ENCODE measurements around the gene HS3ST5.
"Not testable (repeated sequence)": the region's sequence is repeated elsewhere in the genome, so short reads cannot be mapped to it uniquely, and the experiment has no call there.

Gene HS3ST5

DNA sequence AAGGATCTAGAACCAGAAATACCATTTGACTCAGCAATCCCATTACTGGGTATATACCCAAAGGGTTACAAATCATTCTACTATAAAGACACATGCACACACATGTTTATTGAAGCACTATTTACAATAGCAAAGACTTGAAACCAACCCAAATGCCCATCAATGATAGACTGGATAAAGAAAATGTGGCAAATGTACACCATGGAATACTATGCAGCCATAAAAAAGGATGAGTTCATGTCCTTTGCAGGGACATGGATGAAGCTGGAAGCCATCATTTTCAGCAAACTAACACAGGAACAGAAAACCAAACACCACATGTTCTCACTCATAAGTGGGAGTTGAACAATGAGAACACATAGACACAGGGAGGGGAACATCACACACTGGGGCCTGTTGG, 193.6 kb downstream of the HS3ST5 start:
- not testable (repeated sequence) for DNase-seq; H2BK15ac ChIP-seq (ENCODE audit: low read depth, poor library complexity, severe bottlenecking); H4K91ac ChIP-seq (ENCODE audit: low read length); H3K4me3 ChIP-seq (ENCODE audit: insufficient read depth in 1 of 2, low read depth in 1 of 2, low read length in 2 of 2); H3K14ac ChIP-seq (ENCODE audit: low read length in 2 of 2); H3K27me3 ChIP-seq (ENCODE audit: control insufficient read depth in 1 of 2, insufficient read depth in 1 of 2, low read length in 2 of 2); H3K9ac ChIP-seq (ENCODE audit: low read length); H3K36me3 ChIP-seq (ENCODE audit: control insufficient read depth in 1 of 2, insufficient read depth in 2 of 2, low read depth in 1 of 2, low read length in 2 of 2); H4K8ac ChIP-seq (ENCODE audit: low read length); H3K9me3 ChIP-seq (ENCODE audit: control insufficient read depth, low read length); H2BK5ac ChIP-seq (ENCODE audit: low read depth, low read length, poor library complexity, severe bottlenecking); H3K4me1 ChIP-seq (ENCODE audit: control insufficient read depth, insufficient read depth, low read depth, low read length); H2AK5ac ChIP-seq (ENCODE audit: low read length, severe bottlenecking); H3K79me1 ChIP-seq (replicated peaks; ENCODE audit: low read length, poor library complexity, severe bottlenecking); H2BK120ac ChIP-seq (ENCODE audit: low read depth, low read length); H3K23ac ChIP-seq (ENCODE audit: low read length in 2 of 2); H3K18ac ChIP-seq (ENCODE audit: low read depth in 1 of 2, low read length in 2 of 2); H3K27ac ChIP-seq (ENCODE audit: low read length, poor library complexity, severe bottlenecking); H3K4me2 ChIP-seq (ENCODE audit: low read length, poor library complexity, severe bottlenecking); H2BK12ac ChIP-seq (ENCODE audit: low read length in 2 of 2); H2AFZ ChIP-seq (ENCODE audit: low read depth, low read length); H3K4ac ChIP-seq (ENCODE audit: low read depth in 1 of 2, low read length in 2 of 2)

DNA sequence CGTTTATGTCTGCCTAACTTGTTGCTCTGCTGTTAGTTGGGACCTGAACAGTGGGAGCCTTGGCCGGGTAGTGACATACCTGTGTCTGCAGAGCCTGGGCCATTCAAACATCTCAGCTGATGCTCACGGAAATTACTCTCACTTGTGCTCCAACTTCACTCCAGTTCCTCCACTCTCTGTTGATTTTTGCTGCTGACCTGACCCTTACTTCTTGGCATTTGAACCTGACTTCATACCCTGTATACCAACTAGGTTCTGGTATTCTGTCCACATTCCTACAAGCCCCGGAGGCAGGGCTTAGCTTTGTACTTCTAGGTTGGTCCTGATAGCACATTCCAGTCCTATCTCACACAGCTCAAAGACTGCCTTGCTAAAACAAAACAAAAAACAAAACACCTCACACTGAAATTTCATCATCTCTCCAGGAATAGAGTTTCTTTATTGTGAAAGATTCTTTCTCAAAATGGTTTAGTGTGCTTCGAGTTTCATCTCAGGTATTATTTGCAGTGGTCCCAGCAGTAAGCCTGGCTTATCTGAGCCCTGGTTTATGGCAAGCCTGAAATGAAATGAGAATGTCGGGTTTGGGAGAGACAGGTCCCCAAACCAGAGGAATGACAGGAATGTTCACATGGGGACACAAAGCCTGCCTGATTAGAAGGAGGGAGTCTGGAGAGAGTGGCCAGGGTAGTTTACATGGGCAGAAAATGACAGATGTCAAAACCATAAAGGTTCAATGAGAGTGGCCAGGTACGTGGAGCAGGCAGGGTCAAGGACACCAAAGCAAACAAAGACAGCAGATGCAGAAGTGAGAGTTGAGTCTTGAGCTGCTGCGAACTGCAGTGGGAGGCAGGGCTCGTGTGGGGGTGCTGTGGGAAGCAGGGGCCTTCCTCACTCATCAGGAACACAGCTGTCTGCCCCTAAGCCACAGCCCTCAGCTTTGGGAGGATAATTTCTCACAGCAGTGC, 197.7 kb downstream of the HS3ST5 start:
- Histone ChIP-seq H3K9ac (ENCODE audit: low read length) (no peak overlapping the region), H2AFZ (ENCODE audit: low read depth, low read length) (no peak overlapping the region), H4K8ac (ENCODE audit: low read length) (no peak overlapping the region), H3K4me1 (ENCODE audit: control insufficient read depth, insufficient read depth, low read depth, low read length) (peaks cover 5% of the 10 kb centered on the region), H3K23ac (ENCODE audit: low read length in 2 of 2) (no peak overlapping the region), H3K79me1 (replicated peaks; ENCODE audit: low read length, poor library complexity, severe bottlenecking) (no peaks in the 10 kb centered on the region), H3K36me3 (ENCODE audit: control insufficient read depth in 1 of 2, insufficient read depth in 2 of 2, low read depth in 1 of 2, low read length in 2 of 2) (no peaks in the 10 kb centered on the region), H2BK120ac (ENCODE audit: low read depth, low read length) (no peak overlapping the region), H4K91ac (ENCODE audit: low read length) (no peak overlapping the region), H3K27ac (ENCODE audit: low read length, poor library complexity, severe bottlenecking) (no peak overlapping the region), H3K27me3 (ENCODE audit: control insufficient read depth in 1 of 2, insufficient read depth in 1 of 2, low read length in 2 of 2) (no peaks in the 10 kb centered on the region), H3K4ac (ENCODE audit: low read depth in 1 of 2, low read length in 2 of 2) (no peak overlapping the region), H3K4me2 (ENCODE audit: low read length, poor library complexity, severe bottlenecking) (no peak overlapping the region), H3K14ac (ENCODE audit: low read length in 2 of 2) (no peak overlapping the region), H2BK5ac (ENCODE audit: low read depth, low read length, poor library complexity, severe bottlenecking) (no peak overlapping the region), H3K9me3 (ENCODE audit: control insufficient read depth, low read length) (peaks cover 7% of the 10 kb centered on the region), H2BK15ac (ENCODE audit: low read depth, poor library complexity, severe bottlenecking) (no peak overlapping the region), H2BK12ac (ENCODE audit: low read length in 2 of 2) (no peak overlapping the region), H2AK5ac (ENCODE audit: low read length, severe bottlenecking) (no peak overlapping the region), H3K18ac (ENCODE audit: low read depth in 1 of 2, low read length in 2 of 2) (no peak overlapping the region), H3K4me3 (ENCODE audit: insufficient read depth in 1 of 2, low read depth in 1 of 2, low read length in 2 of 2) (no peak overlapping the region)
- 62% methylated on average over 9 of the region's 9 CpGs for WGBS
- DNase-seq, result no peak

DNA sequence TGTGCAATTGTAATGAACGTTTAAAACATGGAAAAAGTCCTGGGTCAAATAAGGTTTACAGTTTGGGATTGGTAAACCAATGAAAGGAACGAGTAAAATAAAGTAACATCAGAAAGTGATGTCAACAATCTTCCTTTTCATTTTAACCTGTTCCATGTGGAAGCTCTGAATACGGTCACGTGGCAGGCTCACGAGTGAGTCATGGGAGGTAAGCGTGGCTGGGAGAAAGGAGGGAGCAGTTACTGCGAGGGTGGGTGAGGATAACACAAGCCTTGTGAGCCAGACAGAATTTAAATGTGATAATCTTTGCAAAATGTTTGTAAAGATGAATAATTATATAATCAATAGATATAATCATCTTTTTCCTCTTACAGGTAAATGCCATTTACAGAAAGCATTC, 200.6 kb downstream of the HS3ST5 start:
- Histone ChIP-seq H3K27ac (ENCODE audit: low read length, poor library complexity, severe bottlenecking) (no peak overlapping the region), H2BK15ac (ENCODE audit: low read depth, poor library complexity, severe bottlenecking) (no peak overlapping the region), H3K4me1 (ENCODE audit: control insufficient read depth, insufficient read depth, low read depth, low read length) (peaks cover 5% of the 10 kb centered on the region), H2BK5ac (ENCODE audit: low read depth, low read length, poor library complexity, severe bottlenecking) (no peak overlapping the region), H3K27me3 (ENCODE audit: control insufficient read depth in 1 of 2, insufficient read depth in 1 of 2, low read length in 2 of 2) (peaks cover 0 to 7% of the 10 kb centered on the region in 2 experiments), H3K4ac (ENCODE audit: low read depth in 1 of 2, low read length in 2 of 2) (no peak overlapping the region), H3K23ac (ENCODE audit: low read length in 2 of 2) (no peak overlapping the region), H3K4me2 (ENCODE audit: low read length, poor library complexity, severe bottlenecking) (no peak overlapping the region), H2AFZ (ENCODE audit: low read depth, low read length) (no peak overlapping the region), H3K79me1 (replicated peaks; ENCODE audit: low read length, poor library complexity, severe bottlenecking) (no peaks in the 10 kb centered on the region), H4K91ac (ENCODE audit: low read length) (no peak overlapping the region), H3K4me3 (ENCODE audit: insufficient read depth in 1 of 2, low read depth in 1 of 2, low read length in 2 of 2) (no peak overlapping the region), H3K36me3 (ENCODE audit: control insufficient read depth in 1 of 2, insufficient read depth in 2 of 2, low read depth in 1 of 2, low read length in 2 of 2) (no peaks in the 10 kb centered on the region), H2AK5ac (ENCODE audit: low read length, severe bottlenecking) (no peak overlapping the region), H4K8ac (ENCODE audit: low read length) (no peak overlapping the region), H3K9me3 (ENCODE audit: control insufficient read depth, low read length) (peaks cover 6% of the 10 kb centered on the region), H3K14ac (ENCODE audit: low read length in 2 of 2) (no peak overlapping the region), H2BK12ac (ENCODE audit: low read length in 2 of 2) (no peak overlapping the region), H2BK120ac (ENCODE audit: low read depth, low read length) (no peak overlapping the region), H3K9ac (ENCODE audit: low read length) (no peak overlapping the region), H3K18ac (ENCODE audit: low read depth in 1 of 2, low read length in 2 of 2) (no peak overlapping the region)
- 92% methylated on average over 6 of the region's 7 CpGs for WGBS
- no peak for DNase-seq

DNA sequence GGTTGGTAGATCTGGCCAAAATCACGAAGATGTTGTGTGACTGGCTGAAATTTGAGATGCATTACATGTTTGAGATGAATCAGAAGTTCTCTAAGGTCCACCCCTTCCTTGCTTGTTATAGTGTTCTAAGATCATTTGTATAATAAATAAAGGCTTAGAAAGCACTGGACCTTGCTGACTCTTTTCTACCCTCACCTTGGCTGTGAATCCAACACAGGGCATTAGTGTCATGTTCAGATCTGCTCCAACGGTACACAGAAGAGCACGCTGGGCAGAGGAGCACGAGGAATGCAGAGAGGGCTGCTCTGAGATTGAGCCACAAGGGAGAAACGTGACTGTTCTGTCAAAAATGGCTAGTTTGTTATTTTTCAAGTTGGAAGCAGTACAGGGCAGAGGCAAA, 202.4 kb downstream of the HS3ST5 start:
- Histone ChIP-seq H4K8ac (ENCODE audit: low read length) (no peak overlapping the region), H2AFZ (ENCODE audit: low read depth, low read length) (no peak overlapping the region), H3K14ac (ENCODE audit: low read length in 2 of 2) (peak overlapping the region in 1 of 2 experiments; percentile 41), H2BK15ac (ENCODE audit: low read depth, poor library complexity, severe bottlenecking) (no peak overlapping the region), H3K18ac (ENCODE audit: low read depth in 1 of 2, low read length in 2 of 2) (no peak overlapping the region), H3K23ac (ENCODE audit: low read length in 2 of 2) (no peak overlapping the region), H3K4me2 (ENCODE audit: low read length, poor library complexity, severe bottlenecking) (no peak overlapping the region), H3K4me3 (ENCODE audit: insufficient read depth in 1 of 2, low read depth in 1 of 2, low read length in 2 of 2) (peak overlapping the region in 1 of 2 experiments; percentile 63), H3K36me3 (ENCODE audit: control insufficient read depth in 1 of 2, insufficient read depth in 2 of 2, low read depth in 1 of 2, low read length in 2 of 2) (no peaks in the 10 kb centered on the region), H3K27ac (ENCODE audit: low read length, poor library complexity, severe bottlenecking) (no peak overlapping the region), H3K9me3 (ENCODE audit: control insufficient read depth, low read length) (no peaks in the 10 kb centered on the region), H3K4ac (ENCODE audit: low read depth in 1 of 2, low read length in 2 of 2) (no peak overlapping the region), H4K91ac (ENCODE audit: low read length) (no peak overlapping the region), H2BK120ac (ENCODE audit: low read depth, low read length) (no peak overlapping the region), H3K9ac (ENCODE audit: low read length) (peak overlapping the region; percentile 44), H3K27me3 (ENCODE audit: control insufficient read depth in 1 of 2, insufficient read depth in 1 of 2, low read length in 2 of 2) (peaks cover 0 to 9% of the 10 kb centered on the region in 2 experiments), H2AK5ac (ENCODE audit: low read length, severe bottlenecking) (no peak overlapping the region), H3K79me1 (replicated peaks; ENCODE audit: low read length, poor library complexity, severe bottlenecking) (no peaks in the 10 kb centered on the region), H2BK5ac (ENCODE audit: low read depth, low read length, poor library complexity, severe bottlenecking) (no peak overlapping the region), H3K4me1 (ENCODE audit: control insufficient read depth, insufficient read depth, low read depth, low read length) (peaks cover 4% of the 10 kb centered on the region), H2BK12ac (ENCODE audit: low read length in 2 of 2) (no peak overlapping the region)
- no peak for DNase-seq
- WGBS, result 65% methylated on average over 5 of the region's 5 CpGs
